HG02885 (cell line): ENCODE results near the gene ALAS1.
"Not testable (repeated sequence)": the region's sequence is repeated elsewhere in the genome, so short reads cannot be mapped to it uniquely, and the experiment has no call there.

ENCODE experiments used
- ATAC-seq: cut with Tn5 transposase; IDR thresholded peaks from one replicate; pipeline ENCODE4 v1.9.1; 2021; ENCODE audit warnings: mild to moderate bottlenecking; ENCODE audit not compliant: unreplicated experiment, poor library complexity

Gene ALAS1

DNA sequence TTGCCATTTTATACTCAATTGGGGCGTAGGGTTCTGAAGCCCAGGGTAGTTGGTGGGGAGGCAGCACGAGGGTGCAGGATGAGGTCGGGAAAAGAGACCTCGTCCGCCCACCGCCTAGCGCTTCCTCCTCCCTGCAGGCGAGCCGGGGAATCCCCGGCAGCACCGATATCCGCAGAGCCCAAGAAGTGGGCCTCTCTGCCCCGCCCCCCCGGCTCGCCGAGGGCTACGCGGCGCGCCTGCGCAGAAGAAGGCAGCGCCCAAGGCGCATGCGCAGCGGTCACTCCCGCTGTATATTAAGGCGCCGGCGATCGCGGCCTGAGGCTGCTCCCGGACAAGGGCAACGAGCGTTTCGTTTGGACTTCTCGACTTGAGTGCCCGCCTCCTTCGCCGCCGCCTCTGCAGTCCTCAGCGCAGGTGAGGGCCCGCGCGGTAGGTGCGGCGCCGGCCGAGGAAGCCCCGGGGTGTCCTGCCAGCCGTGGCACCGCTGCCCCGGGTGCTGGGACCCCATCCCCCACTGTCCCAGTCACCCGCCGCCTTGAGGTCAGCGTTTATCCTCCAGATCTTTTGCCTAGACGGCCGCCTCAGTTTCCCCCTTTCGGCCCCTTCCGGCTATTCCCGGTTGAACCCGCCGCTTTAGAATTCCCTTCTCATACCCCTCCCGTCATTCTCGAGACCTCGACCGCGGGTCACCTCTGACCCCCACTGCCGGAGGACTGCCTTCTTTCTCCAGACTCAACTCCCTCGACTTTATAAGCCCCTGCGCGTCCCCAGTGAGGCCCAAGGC, at the start of gene ALAS1:
TSS of gene ALAS1 (plus strand) at position 319 of the 784 bp plus-strand sequence. CDS start 1,082 bp downstream, outside the sequence.
- ATAC-seq = peak; percentile 86

DNA sequence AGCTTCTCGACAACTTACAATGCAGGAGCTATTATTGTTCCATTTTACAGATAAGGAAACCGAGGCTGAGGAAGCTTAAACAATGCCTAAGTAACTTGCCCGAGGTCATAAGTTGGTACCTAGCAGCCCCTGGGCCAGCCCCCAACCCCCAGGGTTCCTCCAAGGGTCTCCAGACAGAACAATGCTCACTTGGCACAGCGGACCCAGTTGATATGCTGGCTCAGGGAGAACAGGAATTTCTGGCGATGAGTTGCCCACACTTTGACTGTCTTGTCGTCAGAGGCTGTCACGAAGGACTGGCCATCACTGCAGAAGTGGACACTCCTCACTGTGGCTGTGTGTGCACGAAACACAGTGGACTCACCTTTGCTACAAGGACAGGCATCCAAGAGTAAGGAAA, 48.9 kb upstream of the ALAS1 start:
- no peak for ATAC-seq

DNA sequence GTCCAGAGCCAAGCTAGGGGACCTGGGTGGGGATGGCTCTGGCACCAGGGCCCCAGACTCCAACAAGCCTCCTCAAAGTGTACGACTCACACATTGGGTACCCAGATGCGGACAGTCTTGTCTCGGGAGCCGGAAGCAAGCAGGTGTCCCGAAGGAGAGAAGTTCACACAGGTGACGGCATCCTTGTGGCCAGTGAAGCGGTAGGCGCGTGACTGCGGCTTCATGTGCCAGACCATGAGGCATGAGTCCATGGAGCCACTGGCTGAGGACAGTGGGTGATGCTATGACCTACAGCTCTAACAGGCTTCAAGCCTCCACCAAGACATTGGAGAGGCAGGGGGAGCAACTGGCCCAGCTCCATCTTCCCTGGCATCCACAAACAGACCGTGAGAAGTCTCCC, 48.2 kb upstream of the ALAS1 start:
- no peak for ATAC-seq

DNA sequence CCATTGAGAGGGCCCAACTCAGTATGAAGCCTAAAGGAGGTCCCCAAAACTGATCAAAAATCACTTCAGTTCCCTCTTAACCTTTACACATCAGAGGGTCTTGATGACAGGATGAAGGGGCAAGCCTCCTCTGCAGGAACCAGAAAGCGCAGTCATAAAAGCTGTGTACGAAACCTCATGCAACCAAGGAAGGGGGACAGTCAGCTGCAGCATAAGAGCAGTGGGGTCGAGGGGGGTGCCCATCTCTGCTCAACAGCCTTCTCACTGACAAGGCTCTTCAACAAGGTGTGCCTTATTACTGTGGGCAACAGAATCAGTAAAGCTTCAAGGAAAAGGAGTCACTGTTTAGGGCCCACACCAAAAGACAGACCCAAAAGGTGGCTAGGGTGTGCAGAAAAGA, 47.6 kb upstream of the ALAS1 start:
- no peak for ATAC-seq

DNA sequence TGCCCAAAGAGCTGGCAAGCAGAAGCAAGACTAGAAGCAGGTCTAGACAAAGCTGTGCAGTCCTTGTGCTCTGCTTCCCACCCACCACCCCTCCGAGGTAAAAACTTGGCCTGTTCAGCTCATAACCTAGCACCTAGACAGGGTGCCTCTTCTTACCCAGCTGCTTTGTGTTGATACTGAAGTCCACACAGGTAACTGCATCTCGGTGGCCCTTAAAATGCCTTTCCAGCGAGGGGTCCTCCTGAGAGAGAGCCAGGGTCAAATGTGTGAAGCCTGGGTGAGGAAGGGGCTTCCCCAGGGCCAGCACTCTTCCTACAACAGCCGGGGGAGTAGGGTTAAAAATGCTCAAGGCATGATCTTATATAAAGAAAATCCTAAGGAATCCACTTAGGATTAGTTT, 47.1 kb upstream of the ALAS1 start:
- no peak for ATAC-seq

DNA sequence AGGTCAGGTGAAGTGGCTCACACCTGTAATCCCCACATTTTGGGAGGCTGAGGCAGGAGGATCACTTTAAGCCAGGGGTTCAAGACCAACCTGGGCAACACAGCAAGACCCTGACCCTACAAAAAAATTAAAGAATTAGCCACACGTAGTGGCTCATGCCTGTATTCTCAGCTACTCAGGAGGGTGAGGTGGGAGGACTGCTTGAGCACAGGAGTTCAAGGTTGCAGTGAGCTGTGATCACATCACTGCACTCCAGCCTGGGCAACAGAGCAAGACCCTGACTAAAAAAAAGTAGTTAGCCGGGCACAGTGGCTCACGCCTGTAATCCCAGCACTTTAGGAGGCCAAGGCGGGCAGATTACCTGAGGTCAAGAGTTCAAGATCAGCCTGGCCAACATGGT, 46.0 kb upstream of the ALAS1 start:
- ATAC-seq = not testable (repeated sequence)

DNA sequence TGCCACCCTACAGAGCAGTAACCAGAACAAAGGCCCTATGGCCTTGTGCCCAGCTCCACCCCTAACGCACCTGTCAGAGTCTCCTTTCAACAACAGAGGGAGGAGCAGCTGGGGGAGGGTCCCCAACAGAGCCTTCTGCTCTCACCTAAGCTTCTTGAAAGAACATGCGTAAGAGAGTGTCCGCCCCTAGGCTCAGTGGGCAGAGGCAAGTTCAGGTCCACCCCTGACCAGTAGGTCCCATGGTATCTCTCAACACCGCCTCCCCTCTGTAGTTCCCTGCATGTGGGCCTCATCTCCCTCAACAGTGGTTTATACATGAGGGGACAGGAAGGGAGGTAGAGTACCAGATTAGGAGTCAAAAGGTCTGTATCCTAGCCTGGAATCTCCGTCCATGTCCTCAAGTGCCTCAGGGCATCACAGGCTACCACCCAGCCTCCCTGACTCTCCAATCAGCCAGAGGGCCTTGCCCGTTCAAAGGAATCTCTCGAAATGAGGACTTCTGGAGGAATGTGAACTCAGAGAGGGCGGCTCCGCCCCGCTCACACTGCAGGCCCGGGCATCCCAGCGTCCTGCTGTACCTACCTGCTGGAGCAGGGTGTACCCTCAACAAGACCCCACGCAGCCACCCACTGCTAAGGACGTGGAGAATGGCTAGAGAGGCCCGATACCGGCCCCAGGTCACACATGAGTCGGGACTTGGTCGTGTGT, 44.4 kb upstream of the ALAS1 start:
- ATAC-seq = peak; percentile 11

DNA sequence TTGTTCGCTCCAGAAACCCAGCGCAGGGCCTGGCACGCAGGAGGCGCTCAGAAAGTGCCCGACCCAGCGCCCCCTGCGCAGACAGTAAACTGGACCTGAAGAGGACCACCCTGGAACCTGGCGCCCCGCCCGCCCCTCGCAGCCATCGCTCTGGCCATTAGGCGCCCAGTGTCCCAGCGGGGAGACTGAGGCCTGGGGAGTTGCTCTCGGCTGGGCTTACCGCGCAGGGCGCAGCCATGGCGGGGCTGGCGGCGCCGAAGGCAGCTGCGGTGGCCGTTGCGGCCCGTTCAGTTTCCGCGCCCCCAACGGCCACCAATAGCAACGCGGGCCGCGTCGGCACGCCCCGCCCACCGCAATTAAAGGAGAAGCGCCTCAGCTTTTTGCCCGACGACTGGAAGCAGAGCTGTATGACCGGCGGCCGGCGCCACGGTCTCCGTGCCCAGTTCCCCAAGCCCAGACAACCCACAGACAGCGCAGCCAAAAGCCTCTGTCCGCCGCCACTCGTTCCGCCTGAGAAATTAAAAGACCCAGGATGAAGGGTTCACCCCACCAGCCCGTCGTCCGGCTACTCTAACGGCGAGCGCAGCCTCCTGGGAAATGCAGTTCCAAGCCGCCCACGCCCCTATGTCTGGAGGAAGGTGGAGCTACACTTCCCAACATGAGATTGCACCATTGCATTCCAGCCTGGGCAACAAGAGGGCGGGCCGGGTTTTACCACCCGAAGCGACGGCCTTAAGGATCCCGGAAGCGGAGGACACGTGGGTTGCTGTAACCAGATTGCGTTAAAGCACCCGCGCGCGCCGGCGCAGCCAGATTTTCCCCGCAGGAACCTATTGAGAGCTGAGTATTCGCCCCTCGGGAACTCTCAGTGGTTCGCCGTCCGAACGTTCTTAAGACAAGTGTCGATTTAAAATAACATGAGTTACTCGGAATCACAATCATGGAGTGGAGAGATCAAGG, 43.5 kb upstream of the ALAS1 start, which contains the start of gene POC1A:
TSS of gene POC1A (minus strand) at position 289 of the 960 bp plus-strand sequence. CDS start at position 238, 51 bp downstream.
- peak; percentile 78 for ATAC-seq

DNA sequence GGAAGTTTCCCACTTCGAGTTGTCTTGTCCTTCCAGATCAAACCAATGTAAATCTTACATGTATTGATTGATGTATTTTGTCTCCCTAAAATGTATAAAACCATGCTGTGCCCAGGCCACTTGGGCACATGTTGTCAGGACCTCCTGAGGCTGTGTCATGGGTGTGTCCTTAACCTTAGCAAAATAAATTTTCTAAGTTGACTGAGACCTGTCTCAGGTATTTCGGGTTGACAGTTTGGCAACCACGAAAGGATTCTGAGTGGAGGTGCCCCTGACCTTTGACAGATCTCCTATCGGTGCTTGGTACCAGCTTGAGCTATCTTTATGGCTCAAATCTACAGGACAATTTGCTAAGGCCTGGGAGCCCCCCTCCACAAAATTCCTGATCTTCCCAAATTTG, 42.0 kb upstream of the ALAS1 start:
- ATAC-seq = no peak

DNA sequence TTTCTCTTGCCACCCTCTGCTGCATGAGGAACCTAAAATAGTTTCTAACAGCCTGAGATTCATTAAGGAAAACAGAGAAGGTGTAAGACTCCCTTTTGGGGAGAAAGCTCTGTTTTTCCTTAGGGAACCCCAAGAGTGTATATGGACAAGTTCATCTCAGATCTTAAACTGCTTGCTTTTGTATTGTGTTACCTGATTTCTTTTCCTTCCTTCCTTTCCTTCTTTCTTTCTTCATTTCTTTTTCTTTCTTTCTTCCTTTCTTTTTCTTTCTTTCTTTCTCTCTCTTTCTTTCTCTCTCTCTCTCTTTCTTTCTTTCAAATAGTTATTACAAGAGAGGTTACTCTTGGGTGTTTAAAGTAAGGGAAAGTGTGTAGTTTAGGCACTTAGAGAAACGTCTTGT, 38.5 kb upstream of the ALAS1 start:
- no peak for ATAC-seq

DNA sequence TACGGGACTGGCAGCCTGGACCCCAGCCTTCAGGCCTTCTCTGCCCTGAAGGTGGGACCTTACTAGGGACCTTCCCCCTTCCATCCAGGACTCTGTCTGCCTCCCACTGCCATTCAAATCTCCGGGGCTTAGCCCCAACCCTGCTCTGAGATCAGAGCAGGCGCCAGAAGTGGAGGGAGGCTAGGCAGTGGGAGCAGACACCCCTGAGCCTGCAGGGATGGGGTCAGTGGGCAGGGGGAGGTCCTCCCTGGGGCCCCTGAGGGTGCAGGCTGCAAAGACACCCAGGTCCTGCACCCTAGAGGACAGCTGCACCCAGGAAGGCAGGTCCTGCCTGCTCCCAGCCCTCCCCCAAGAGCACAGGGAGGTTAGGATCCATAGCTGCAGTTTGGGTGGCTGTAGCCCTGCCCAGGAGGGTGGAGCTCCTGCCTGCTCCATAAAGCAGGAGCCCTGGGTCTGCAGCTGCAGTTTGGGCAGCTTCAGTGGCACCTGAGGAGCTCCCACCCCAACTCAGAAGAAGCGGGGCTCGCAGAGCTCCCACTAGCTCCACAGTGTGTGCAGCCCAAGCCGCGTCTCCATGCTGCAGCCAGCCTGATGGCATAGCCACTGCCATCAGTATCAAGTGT, 35.6 kb upstream of the ALAS1 start:
- ATAC-seq = no peak

DNA sequence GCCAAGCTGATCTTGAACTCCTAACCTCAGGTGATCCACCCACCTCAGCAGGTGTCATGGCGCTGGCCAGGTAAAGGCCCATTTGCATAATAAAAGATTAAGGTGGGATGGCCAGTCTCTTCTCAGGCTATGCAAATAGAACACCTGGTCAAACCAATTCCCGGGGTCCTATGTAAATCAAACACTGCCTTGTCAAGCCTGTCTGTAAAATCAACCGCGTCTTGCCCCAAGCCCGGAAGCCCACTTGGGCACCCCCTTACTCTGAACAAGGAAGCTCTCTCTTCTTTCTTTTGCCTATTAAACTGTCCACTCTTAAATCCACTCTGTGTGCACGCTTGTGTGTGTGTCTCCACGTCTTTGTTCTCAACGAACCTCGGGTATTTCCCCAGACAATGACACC, 30.7 kb upstream of the ALAS1 start:
- ATAC-seq = no peak

DNA sequence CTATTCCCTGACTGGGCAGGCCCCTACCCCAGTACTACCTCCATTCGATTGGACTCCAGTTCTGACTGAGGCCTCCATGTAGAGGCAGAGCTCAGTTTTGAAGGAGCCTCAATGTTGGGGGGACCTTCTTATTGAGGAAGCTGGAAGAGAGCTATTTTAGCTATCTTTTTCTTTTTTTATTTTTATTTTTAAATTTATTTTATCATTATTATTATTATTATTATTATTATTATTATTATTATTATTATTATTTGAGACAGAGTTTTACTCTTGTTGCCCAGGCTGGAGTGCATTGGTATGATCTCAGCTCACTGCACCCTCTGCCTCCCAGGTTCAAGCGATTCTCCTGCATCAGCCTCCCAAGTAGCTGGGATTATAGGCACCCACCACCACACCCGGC, 27.7 kb upstream of the ALAS1 start:
- not testable (repeated sequence) for ATAC-seq

DNA sequence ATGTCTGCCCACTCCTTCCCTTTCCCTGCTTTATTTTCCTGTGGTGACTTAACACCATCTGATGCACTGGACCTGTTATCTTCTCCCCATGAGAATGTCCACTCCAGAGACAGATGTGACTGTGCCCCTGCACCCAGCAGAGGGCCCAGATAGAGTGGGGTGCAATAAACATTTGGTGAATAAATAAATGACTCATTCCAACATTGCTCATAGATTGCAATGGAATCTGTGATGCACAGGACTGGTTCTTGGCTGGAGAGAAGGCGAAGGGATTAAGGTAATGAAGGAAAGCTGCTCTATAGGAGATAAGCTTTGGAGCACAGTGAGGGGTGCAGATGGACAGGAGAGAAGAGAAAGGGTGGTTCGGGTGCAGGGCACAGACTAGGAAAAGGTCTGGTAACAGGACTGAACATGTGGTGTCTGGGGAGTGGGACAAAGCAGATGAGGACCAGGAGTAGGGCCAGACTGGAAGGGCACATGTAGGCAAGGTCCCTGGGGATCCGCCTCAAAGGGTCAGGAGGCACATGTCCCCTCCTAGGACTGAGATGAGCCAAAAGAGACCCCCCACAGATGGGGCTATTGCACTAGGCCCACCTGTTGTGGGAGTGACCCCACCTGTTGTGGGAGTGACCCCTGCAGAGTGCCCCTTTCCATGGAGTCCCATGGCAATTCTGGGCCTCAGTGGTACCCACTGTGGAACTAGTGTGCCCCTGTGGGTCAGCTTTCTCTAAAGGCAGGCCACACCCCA, 26.3 kb upstream of the ALAS1 start:
- ATAC-seq = no peak

DNA sequence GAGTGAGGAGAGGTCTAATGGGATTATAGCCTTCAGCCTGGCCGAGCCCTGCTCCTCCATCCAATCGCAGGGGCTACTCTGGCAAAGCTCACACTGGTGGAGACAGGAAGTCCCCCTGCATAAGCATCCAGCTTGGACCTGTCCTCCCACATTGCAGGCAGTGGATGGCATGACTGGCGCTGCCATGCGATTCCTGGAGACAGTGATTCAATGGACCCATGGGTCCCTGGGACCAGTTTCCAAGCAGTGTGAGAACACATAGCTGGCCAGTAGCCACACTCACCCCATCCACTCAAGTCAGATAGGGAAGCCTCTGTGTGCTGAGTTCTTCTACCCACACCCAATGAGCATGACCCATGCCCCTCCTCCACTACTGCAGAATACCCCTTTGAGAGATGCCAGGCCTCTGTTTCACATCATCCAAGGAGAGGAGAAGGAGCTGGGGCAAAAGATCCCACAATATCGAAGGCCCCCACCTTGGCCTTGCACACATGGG, 25.6 kb upstream of the ALAS1 start:
- no peak for ATAC-seq

DNA sequence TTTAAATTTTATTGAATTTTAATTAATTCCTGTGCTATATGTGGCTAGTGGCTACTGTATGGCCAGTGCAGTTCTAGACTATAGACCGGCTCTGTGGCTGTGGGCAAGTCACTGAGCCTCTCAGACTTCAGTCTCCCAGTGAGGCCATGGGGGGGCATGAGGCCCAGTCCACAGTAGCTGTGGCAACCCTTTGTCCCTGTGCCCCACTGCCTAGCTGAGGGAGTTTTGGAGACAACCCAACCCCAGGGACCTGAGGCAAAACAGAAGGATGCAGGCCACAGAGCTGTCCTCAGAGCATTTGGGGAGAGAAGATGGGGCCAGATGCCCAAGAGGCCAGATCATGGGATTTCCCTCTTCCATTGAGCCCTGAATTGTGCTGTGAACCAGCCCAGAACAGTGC, 24.9 kb upstream of the ALAS1 start:
- ATAC-seq = no peak

DNA sequence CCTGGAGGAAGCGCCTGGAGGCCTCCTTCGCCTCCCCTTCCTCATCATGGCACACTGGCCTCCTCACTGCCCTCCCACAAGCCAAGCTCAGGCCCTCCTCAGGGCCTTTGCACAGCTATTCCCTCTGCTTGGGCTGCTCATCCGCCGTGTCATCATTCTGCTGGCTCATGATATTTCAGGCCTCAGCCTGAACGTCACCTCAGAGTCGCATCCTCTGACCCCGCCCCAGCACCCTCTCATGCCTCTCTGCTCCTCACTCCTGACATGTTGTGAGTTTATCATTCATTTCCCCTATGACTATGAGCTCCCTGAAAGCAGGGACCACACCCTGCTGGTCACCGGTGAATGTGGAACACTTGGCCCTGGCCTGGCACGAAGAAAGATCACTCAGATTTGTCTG, 23.1 kb upstream of the ALAS1 start:
- no peak for ATAC-seq

DNA sequence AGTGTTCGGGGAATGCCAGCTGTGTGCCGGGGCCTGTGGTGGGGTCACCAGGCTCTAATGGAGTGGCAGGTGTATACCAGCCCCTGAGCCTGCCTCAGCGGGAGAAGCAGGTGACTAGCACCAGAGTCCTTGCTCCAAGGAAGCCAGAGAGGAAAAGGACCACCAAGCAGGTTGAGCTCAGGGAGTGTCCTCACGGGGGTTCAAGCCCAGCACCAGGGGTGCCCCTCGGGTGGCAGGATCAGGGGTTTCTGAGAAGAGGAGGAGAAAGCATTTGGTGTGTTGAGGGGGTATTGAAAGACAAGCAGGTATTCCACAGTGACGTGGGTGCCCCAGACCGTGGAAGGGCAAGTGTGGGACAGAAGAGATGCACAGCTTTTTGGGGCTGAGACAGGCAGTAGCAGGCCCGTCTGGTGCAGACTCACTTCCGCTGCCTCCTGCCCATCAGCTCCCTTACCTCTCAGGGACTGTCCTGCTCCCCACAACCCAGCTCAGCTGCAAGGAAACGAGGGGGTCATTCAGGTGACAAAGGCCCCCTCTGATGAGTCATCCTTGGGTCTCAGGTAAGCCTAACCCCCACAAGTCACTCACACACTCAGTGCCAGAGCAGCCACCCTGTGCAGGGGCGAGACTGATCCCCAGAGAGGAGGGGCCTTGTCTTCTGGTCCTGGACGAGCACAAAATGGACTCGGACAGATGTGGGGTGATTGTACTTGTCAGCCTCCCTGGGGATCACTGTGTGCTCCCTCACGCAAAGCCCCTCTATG, 22.4 kb upstream of the ALAS1 start:
- ATAC-seq = no peak
